IMR-90 (cell line): Measurements from ENCODE around the gene SLC17A8. TPM values are rescaled to one million over a fixed set of nuclear protein-coding genes. Genes with fewer than 3 reads are reported as not detected.

Source experiments
- ATAC-seq: fragments of 200-7000 bp; cut with Tn5 transposase; 2 replicates; pipeline ENCODE4 v1.9.1; 2020; ENCODE audit warnings: low read depth, mild to moderate bottlenecking, moderate library complexity
- BruUV-seq: library from RNA; stranded (reverse); fragments of 400-500 nt; replicated peaks from 2 replicates; lab custom pipeline; 2021; lab: Mats Ljungman, UMichigan
- CTCF ChIA-PET: fragments of 300-600 bp; formaldehyde crosslinking; extraction: SDS; loops from one replicate; lab custom pipeline; 2021; ENCODE audit warnings: antibody characterized with exemption; lab: Yijun Ruan, JAX
- POLR2A ChIA-PET: fragments of 300-600 bp; sonication (Branson Sonifier 250); formaldehyde crosslinking; loops from one replicate; lab custom pipeline; 2022; ENCODE audit warnings: antibody characterized with exemption; ENCODE audit not compliant: unreplicated experiment; lab: Charles Lee
- DNase-seq: peaks from one replicate; pipeline ENCODE4 v3.0.0; 2013
- H2AFZ ChIP-seq: replicated peaks from 2 replicates; pipeline ENCODE3; 2013; ENCODE audit warnings: low read length, mild to moderate bottlenecking; ENCODE audit not compliant: poor library complexity
- H2AK5ac ChIP-seq: 2 replicates; pipeline ENCODE4 v1.6.1; 2013; ENCODE audit warnings: low read depth, low read length, inconsistent platforms
- H2AK9ac ChIP-seq: replicated peaks from 2 replicates; pipeline ENCODE3; 2013; ENCODE audit warnings: mild to moderate bottlenecking, low read depth, low read length, moderate library complexity; ENCODE audit not compliant: poor library complexity
- H2BK120ac ChIP-seq: 2 replicates; pipeline ENCODE4 v1.6.1; 2013; ENCODE audit warnings: low read depth, low read length, inconsistent platforms
- H2BK15ac ChIP-seq: 3 replicates; pipeline ENCODE4 v1.6.1; 2013; ENCODE audit warnings: low read depth, low read length, inconsistent platforms
- H2BK20ac ChIP-seq: 2 replicates; pipeline ENCODE4 v1.6.1; 2013; ENCODE audit warnings: low read depth, mild to moderate bottlenecking, inconsistent platforms, low read length, moderate library complexity
- H2BK5ac ChIP-seq: 2 replicates; pipeline ENCODE4 v1.6.1; 2013; ENCODE audit warnings: mild to moderate bottlenecking, low read depth, low read length, inconsistent platforms; ENCODE audit not compliant: poor library complexity, severe bottlenecking
- H3K14ac ChIP-seq: replicated peaks from 2 replicates; pipeline ENCODE4 v1.6.1; 2013; ENCODE audit warnings: low read depth, low read length, inconsistent platforms
- H3K18ac ChIP-seq: 2 replicates; pipeline ENCODE4 v1.6.1; 2013; ENCODE audit warnings: low read depth, low read length, control low read depth
- H3K23ac ChIP-seq: 2 replicates; pipeline ENCODE4 v1.6.1; 2013; ENCODE audit warnings: low read depth, low read length, inconsistent platforms
- H3K27ac ChIP-seq: 2 replicates; pipeline ENCODE4 v1.5.1; 2013; ENCODE audit warnings: mild to moderate bottlenecking, control low read depth, low read length; ENCODE audit not compliant: insufficient read depth
- H3K27me3 ChIP-seq: 2 replicates; pipeline ENCODE4 v1.6.1; 2013; ENCODE audit warnings: low read length; ENCODE audit not compliant: control insufficient read depth, insufficient read depth
- H3K36me3 ChIP-seq: 2 replicates; pipeline ENCODE4 v1.6.1; 2013; ENCODE audit warnings: low read length, mixed read lengths; ENCODE audit not compliant: control insufficient read depth, insufficient read depth
- H3K4ac ChIP-seq: 2 replicates; pipeline ENCODE4 v1.6.1; 2013; ENCODE audit warnings: low read depth, low read length, inconsistent platforms
- H3K4me1 ChIP-seq: 2 replicates; pipeline ENCODE4 v1.6.1; 2013; ENCODE audit warnings: low read length, mixed read lengths; ENCODE audit not compliant: control insufficient read depth, insufficient read depth
- H3K4me2 ChIP-seq: 2 replicates; pipeline ENCODE4 v1.6.1; 2013; ENCODE audit warnings: low read depth, mild to moderate bottlenecking, control low read depth, low read length, moderate library complexity
- H3K4me3 ChIP-seq: 2 replicates; pipeline ENCODE4 v1.5.1; 2013; ENCODE audit warnings: low read depth, mild to moderate bottlenecking, control low read depth, low read length, moderate library complexity; ENCODE audit not compliant: insufficient read depth
- H3K56ac ChIP-seq: 2 replicates; pipeline ENCODE4 v1.6.1; 2013; ENCODE audit warnings: low read length, inconsistent platforms; ENCODE audit not compliant: insufficient read depth; ENCODE audit errors: extremely low read depth
- H3K79me1 ChIP-seq, 2 experiments: 2 replicates each; pipeline ENCODE4 v1.6.1; 2013; ENCODE audit warnings: low read length in 2 of 2, inconsistent platforms in 1 of 2, low read depth in 1 of 2
- H3K9ac ChIP-seq: 2 replicates; pipeline ENCODE4 v1.6.1; 2013; ENCODE audit warnings: low read depth, low read length, control low read depth
- H3K9me1 ChIP-seq: 2 replicates; pipeline ENCODE4 v1.6.1; 2013; ENCODE audit warnings: low read length, inconsistent platforms; ENCODE audit not compliant: insufficient read depth
- H3K9me3 ChIP-seq: 2 replicates; pipeline ENCODE4 v1.6.1; 2013; ENCODE audit warnings: low read length; ENCODE audit not compliant: control insufficient read depth, insufficient read depth
- H4K20me1 ChIP-seq: 2 replicates; pipeline ENCODE4 v1.6.1; 2013; ENCODE audit warnings: low read length, inconsistent platforms; ENCODE audit not compliant: insufficient read depth
- H4K5ac ChIP-seq: 2 replicates; pipeline ENCODE4 v1.6.1; 2013; ENCODE audit warnings: mild to moderate bottlenecking, low read depth, low read length, control low read depth
- H4K8ac ChIP-seq, 2 experiments: 2 replicates each; pipeline ENCODE4 v1.6.1; 2013; ENCODE audit warnings: low read depth in 2 of 2, low read length in 2 of 2, control low read depth in 1 of 2, inconsistent platforms in 1 of 2
- H4K91ac ChIP-seq: 2 replicates; pipeline ENCODE4 v1.6.1; 2013; ENCODE audit warnings: low read depth, low read length, inconsistent platforms; ENCODE audit not compliant: insufficient read depth
- MAZ ChIP-seq: IDR thresholded peaks from 2 replicates; pipeline ENCODE4 v1.6.1; 2012; ENCODE audit warnings: low read depth, mild to moderate bottlenecking, low read length, improper control_type of control experiment, moderate library complexity, borderline replicate concordance
- MXI1 ChIP-seq: IDR thresholded peaks from 2 replicates; pipeline ENCODE4 v1.6.1; 2012; ENCODE audit warnings: low read depth, mild to moderate bottlenecking, low read length, moderate library complexity, borderline replicate concordance
- WGBS, 2 experiments: methylation state at CpG; one replicate each; pipeline versions ENCODE4 v1.1.5 to v1.1.7; 2013; ENCODE audit warnings: missing lambda C conversion rate in 2 of 2; ENCODE audit not compliant: insufficient read length in 1 of 2; ENCODE audit errors: extremely low coverage in 2 of 2; 5-methylcytosine and 5-hydroxymethylcytosine counted together
- dilution Hi-C: fragments of 300-500 bp; cut with HindIII; formaldehyde crosslinking; loops from one replicate; pipeline ENCODE4 v1.14.3; 2018; ENCODE audit warnings: low sequenced_read_pairs; ENCODE audit not compliant: unreplicated experiment
- in situ Hi-C: fragments of 300-500 bp; cut with MboI; formaldehyde crosslinking; loops from 3 replicates; pipeline ENCODE4 v1.14.3; 2019; ENCODE audit warnings: low sequenced_read_pairs, inconsistent platforms, mixed read lengths
- intact Hi-C: fragments of 100-400 bp; cut with micrococcal nuclease; formaldehyde crosslinking; loops from 2 replicates; pipeline ENCODE4 v1.10.0; 2022
- polyA plus RNA-seq, 3 experiments: library from polyadenylated mRNA; depleted of rRNA; stranded (reverse); fragments of >200 nt; gene quantifications; 2 replicates each; pipeline ENCODE4 v1.2.3, GENCODE V29; 2012; ENCODE audit warnings: low replicate concordance in 1 of 3
- total RNA-seq: library from RNA; depleted of rRNA; stranded (reverse); fragments of >200 nt; gene quantifications from 2 replicates; pipeline ENCODE4 v1.2.3, GENCODE V29; 2012
- TF ChIP-seq, protein P1 (sequence below): fragments of 150-350 bp; IDR thresholded peaks from 2 replicates; pipeline ENCODE4 v1.6.1; 2016; ENCODE audit warnings: low read depth, mild to moderate bottlenecking, low read length, moderate library complexity, borderline replicate concordance

Gene SLC17A8
- total and polyA plus RNA-seq, 2 of the 4 experiments (the other 2 are of a cell fraction): not detected

DNA sequence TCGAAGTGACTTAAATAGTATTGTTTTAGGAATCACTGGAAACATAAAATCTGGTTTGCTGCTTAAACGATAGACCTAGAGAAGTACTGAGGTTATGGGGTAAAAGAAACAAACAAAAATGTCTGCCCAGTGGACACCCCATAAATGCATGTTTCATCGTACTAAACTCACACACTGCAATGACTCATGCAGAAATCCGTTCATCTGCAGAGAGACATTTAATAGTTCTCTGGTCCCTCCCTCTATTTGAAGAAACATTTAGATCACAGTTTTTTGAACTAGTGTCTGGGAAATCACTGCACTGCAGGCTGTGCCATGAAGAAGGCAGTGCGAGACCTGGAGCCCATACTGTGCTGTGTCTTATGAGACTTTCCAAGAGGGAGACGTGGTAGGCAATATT lies 25.5 kb downstream of the SLC17A8 start:
- Histone ChIP-seq H3K4ac (no peak overlapping the region), H2AK9ac (no peak overlapping the region), H3K27me3 (no peaks in the 10 kb centered on the region), H2BK20ac (no peak overlapping the region), H2AFZ (no peak overlapping the region), H3K18ac (no peak overlapping the region), H2AK5ac (no peak overlapping the region), H3K4me2 (no peak overlapping the region), H3K23ac (no peak overlapping the region), H2BK5ac (no peak overlapping the region), H3K14ac (no peak overlapping the region), H3K27ac (no peak overlapping the region), H2BK15ac (no peak overlapping the region), H3K9ac (no peak overlapping the region), H3K79me1 (no peaks in the 10 kb centered on the region), H4K5ac (no peak overlapping the region), H4K91ac (no peak overlapping the region), H3K36me3 (no peaks in the 10 kb centered on the region), H4K20me1 (no peaks in the 10 kb centered on the region), H4K8ac (no peak overlapping the region), H3K9me1 (no peaks in the 10 kb centered on the region), H3K9me3 (no peaks in the 10 kb centered on the region), H3K56ac (no peak overlapping the region), H3K4me3 (no peak overlapping the region), H2BK120ac (no peak overlapping the region), H3K4me1 (no peaks in the 10 kb centered on the region)
- ChIA-PET POLR2A (no interaction called here), CTCF (no interaction called here)
- DNase-seq (no peak), ATAC-seq (no peak)
- dilution Hi-C loops: no loop called here
- no TSS peak for BruUV-seq
- intact Hi-C loops: no loop called here
- WGBS, 2 experiments: no CpG with 5 or more reads among the region's 6 CpGs
- in situ Hi-C loops: no loop called here
- TF ChIP-seq MXI1 (no peak), MAZ (no peak)
- TF ChIP-seq, protein P1, sequence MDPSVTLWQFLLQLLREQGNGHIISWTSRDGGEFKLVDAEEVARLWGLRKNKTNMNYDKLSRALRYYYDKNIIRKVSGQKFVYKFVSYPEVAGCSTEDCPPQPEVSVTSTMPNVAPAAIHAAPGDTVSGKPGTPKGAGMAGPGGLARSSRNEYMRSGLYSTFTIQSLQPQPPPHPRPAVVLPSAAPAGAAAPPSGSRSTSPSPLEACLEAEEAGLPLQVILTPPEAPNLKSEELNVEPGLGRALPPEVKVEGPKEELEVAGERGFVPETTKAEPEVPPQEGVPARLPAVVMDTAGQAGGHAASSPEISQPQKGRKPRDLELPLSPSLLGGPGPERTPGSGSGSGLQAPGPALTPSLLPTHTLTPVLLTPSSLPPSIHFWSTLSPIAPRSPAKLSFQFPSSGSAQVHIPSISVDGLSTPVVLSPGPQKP: no peak
